GM12865 (cell line): Measurements from ENCODE around the gene ITGA2B.
"Not testable (repeated sequence)": the region's sequence is repeated elsewhere in the genome, so short reads cannot be mapped to it uniquely, and the experiment has no call there.

Experiments used
- DNase-seq: peaks from one replicate; pipeline ENCODE4 v3.0.0; 2010; ENCODE audit warnings: low read depth
- H3K4me3 ChIP-seq: 2 replicates; pipeline ENCODE4 v1.5.1; 2011; ENCODE audit warnings: mild to moderate bottlenecking, low read depth, low read length, control low read depth
- CTCF ChIP-seq: IDR thresholded peaks from 2 replicates; pipeline ENCODE4 v1.5.1; 2011; ENCODE audit warnings: low read length, control low read depth, low read depth, inconsistent platforms; ENCODE audit not compliant: insufficient read depth; ENCODE audit errors: missing control alignments

ITGA2B gene

GRCh38 chr17:44378171-44378705, 11.2 kb downstream of the ITGA2B start:
- no peak for TF ChIP-seq CTCF
- no peak for DNase-seq
- H3K4me3 ChIP-seq, result no peak overlapping the region

GRCh38 chr17:44376779-44377178, 12.7 kb downstream of the ITGA2B start:
- no peak for TF ChIP-seq CTCF
- no peak for DNase-seq
- H3K4me3 ChIP-seq, result no peak overlapping the region

GRCh38 chr17:44376124-44376523, 13.3 kb downstream of the ITGA2B start:
- TF ChIP-seq CTCF, result peak; percentile 63
- no peak for DNase-seq
- no peak overlapping the region for H3K4me3 ChIP-seq

GRCh38 chr17:44375196-44376017, 14.0 kb downstream of the ITGA2B start:
- DNase-seq, result no peak
- H3K4me3 ChIP-seq, result no peak overlapping the region
- TF ChIP-seq CTCF, result no peak

- TF ChIP-seq CTCF, result no peak
- DNase-seq, result no peak
- no peak overlapping the region for H3K4me3 ChIP-seq
Measured at GRCh38 chr17:44374306-44375195, 14.9 kb downstream of the ITGA2B start.

DNA sequence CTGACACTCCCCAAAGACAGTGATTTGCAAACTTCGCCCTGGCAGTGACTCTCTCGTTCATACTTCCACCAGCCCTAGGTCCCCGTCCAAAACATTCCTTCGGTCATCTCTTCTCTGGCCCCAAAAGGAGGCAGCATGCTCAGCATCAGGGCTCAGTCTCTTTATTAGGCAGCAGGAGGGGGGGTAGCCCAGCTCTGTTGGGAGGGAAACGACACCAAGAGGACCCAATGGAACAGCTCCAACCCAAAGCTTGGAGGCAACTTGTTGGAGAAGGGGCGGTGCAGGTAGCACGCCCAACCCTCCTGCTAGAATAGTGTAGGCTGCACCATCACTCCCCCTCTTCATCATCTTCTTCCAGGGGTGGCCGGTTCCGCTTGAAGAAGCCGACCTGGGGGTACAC, 17.4 kb downstream of the ITGA2B start:
- TF ChIP-seq CTCF, result no peak
- no peak for DNase-seq
- H3K4me3 ChIP-seq, result no peak overlapping the region

GRCh38 chr17:44369414-44370023, 19.9 kb downstream of the ITGA2B start:
- H3K4me3 ChIP-seq, DNase-seq: not testable (repeated sequence)

- DNase-seq, H3K4me3 ChIP-seq: not testable (repeated sequence)
Measured at GRCh38 chr17:44368391-44369243, 20.8 kb downstream of the ITGA2B start.
